ENCODE data around the gene PRICKLE2.

PRICKLE2 gene

DNA sequence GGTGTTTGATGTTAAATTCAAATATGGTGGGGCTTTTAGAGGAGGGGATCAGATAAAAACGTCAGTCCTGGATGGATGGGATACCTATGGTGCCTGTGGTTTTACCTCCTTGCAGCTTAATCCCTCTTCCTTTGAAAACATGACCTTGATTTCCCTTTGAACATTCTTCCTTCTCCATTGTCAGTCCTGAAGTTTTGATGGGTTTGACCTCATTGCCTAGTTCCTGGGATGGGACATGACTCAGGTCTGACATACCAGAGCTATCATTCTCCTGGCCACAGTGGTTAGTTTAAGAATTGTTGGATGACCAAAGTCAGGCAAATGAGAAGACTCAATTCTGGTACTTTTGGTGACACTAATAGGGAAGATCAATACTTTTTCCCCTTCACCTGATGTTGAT is 87.2 kb downstream of the PRICKLE2 start:
- Histone ChIP-seq H3K4me3 (ENCODE audit: insufficient read depth, low read depth, low read length, poor library complexity, severe bottlenecking) (no peak overlapping the region), H3K27ac (ENCODE audit: insufficient read depth, low read length, poor library complexity, severe bottlenecking) (no peak overlapping the region), H3K27me3 (replicated peaks; ENCODE audit: control insufficient read depth, insufficient read depth, low read length, poor library complexity, severe bottlenecking) (no peaks in the 10 kb centered on the region), H3K4me1 (ENCODE audit: control insufficient read depth, insufficient read depth, low read length, poor library complexity, severe bottlenecking) (no peaks in the 10 kb centered on the region), H3K9me3 (ENCODE audit: control insufficient read depth, low read length) (no peaks in the 10 kb centered on the region), H3K36me3 (ENCODE audit: control insufficient read depth, insufficient read depth, low read length) (no peaks in the 10 kb centered on the region)
- DNase-seq = no peak

DNA sequence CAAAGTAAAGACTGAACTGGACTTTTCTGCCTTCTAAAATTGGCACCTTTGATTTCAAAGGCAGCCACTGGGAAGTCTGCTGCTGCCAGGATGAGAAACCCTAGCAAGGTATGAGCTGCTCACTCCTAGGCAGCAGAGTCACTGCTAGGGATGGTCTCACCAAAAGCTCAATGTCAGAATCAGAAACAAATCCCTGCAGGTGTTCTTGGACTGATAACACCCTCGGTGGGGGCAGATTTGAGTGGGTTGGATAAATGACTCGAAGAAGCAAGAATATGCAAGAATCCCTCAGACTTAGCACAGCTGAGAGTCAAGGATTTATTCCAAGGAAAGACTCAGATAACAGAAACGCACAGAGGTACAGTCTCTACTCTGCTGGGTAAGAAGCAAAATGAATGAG is 90.4 kb downstream of the PRICKLE2 start:
- no peaks in the 10 kb centered on the region for H3K27me3 ChIP-seq (replicated peaks; ENCODE audit: control insufficient read depth, insufficient read depth, low read length, poor library complexity, severe bottlenecking)
- H3K27ac ChIP-seq (ENCODE audit: insufficient read depth, low read length, poor library complexity, severe bottlenecking) = no peak overlapping the region
- H3K4me3 ChIP-seq (ENCODE audit: insufficient read depth, low read depth, low read length, poor library complexity, severe bottlenecking) = no peak overlapping the region
- DNase-seq = no peak
- H3K36me3 ChIP-seq (ENCODE audit: control insufficient read depth, insufficient read depth, low read length) = no peaks in the 10 kb centered on the region
- no peaks in the 10 kb centered on the region for H3K4me1 ChIP-seq (ENCODE audit: control insufficient read depth, insufficient read depth, low read length, poor library complexity, severe bottlenecking)
- no peaks in the 10 kb centered on the region for H3K9me3 ChIP-seq (ENCODE audit: control insufficient read depth, low read length)

DNA sequence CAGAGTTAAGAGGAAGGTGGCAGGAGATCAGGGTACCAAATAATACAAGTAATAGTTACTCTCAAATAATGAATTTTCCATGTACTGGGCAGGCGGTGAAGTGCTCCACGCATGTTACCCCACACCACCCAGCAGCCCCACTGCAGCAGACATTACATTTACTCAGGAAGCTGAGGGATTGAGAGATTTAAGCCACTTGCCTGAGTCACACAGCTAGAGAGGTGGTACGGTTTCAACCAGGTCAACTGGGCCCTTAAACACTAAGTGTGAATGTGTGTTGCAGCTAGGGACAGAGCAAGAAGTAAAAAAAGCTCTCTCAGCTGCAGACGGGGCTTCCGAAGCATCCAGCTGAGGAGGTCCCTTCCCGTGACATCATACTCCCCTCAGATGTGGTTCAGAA is 91.3 kb downstream of the PRICKLE2 start:
- Histone ChIP-seq H3K4me3 (ENCODE audit: insufficient read depth, low read depth, low read length, poor library complexity, severe bottlenecking) (no peak overlapping the region), H3K9me3 (ENCODE audit: control insufficient read depth, low read length) (no peaks in the 10 kb centered on the region), H3K27ac (ENCODE audit: insufficient read depth, low read length, poor library complexity, severe bottlenecking) (no peak overlapping the region), H3K4me1 (ENCODE audit: control insufficient read depth, insufficient read depth, low read length, poor library complexity, severe bottlenecking) (no peaks in the 10 kb centered on the region), H3K27me3 (replicated peaks; ENCODE audit: control insufficient read depth, insufficient read depth, low read length, poor library complexity, severe bottlenecking) (no peaks in the 10 kb centered on the region), H3K36me3 (ENCODE audit: control insufficient read depth, insufficient read depth, low read length) (no peaks in the 10 kb centered on the region)
- DNase-seq = no peak

DNA sequence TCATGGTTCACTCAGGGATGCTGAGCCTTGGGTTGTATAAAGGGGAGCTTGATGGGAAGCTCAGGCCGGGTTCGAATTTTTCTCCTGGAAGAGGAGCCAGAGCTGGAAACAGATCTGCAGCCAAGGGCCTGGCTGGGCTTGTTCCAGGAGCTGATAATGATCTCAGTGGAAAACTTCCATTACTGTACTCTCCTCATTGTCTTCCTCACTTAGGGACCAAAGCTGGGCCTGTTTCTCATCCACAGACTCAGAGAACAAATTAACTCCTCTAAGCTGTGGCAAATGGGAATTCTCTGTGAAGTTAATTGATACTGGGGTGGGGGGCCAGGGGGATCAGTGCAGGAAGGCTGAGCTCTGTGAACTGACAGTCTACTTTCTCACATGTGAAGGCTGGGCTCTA is 92.0 kb downstream of the PRICKLE2 start:
- H3K4me3 ChIP-seq (ENCODE audit: insufficient read depth, low read depth, low read length, poor library complexity, severe bottlenecking) = no peak overlapping the region
- H3K27ac ChIP-seq (ENCODE audit: insufficient read depth, low read length, poor library complexity, severe bottlenecking) = no peak overlapping the region
- no peaks in the 10 kb centered on the region for H3K27me3 ChIP-seq (replicated peaks; ENCODE audit: control insufficient read depth, insufficient read depth, low read length, poor library complexity, severe bottlenecking)
- H3K36me3 ChIP-seq (ENCODE audit: control insufficient read depth, insufficient read depth, low read length) = no peaks in the 10 kb centered on the region
- no peaks in the 10 kb centered on the region for H3K4me1 ChIP-seq (ENCODE audit: control insufficient read depth, insufficient read depth, low read length, poor library complexity, severe bottlenecking)
- no peak for DNase-seq
- H3K9me3 ChIP-seq (ENCODE audit: control insufficient read depth, low read length) = no peaks in the 10 kb centered on the region

DNA sequence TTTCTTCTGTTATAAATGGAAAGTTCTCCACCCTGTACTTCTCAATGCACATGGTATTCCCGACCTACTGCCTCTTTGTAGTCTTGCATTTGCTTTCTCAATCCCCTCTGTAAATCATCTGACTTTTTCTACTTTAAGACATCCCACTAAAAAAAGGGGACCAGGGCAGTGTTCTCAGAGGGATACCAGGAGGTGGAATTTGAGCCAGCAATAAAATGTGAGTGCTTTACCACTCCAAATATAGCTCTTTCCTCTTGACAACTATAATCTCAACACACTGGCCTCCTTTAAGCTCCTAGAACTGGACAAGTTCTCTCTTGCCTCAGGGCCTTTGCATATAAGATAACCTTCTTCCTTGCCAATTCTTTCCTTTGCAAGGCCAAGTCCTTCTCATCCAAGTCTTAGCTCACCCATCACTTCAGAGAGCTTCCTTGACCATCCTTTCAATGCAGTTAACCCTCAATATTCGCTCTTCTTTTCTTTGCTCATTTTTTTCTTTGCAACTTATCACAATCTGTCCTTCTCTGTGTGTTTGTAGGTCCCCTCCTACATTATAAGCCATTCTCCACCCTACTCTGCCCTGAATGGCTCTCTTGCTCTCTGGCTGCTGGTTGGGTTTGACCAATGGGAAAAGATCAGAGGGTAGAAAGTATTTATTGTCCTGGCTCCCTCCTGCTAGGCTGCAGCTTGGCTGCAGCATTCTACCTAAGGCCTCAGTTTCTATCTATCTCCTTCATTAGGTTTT is 93.4 kb downstream of the PRICKLE2 start:
- no peaks in the 10 kb centered on the region for H3K9me3 ChIP-seq (ENCODE audit: control insufficient read depth, low read length)
- no peaks in the 10 kb centered on the region for H3K36me3 ChIP-seq (ENCODE audit: control insufficient read depth, insufficient read depth, low read length)
- no peak overlapping the region for H3K27ac ChIP-seq (ENCODE audit: insufficient read depth, low read length, poor library complexity, severe bottlenecking)
- H3K4me1 ChIP-seq (ENCODE audit: control insufficient read depth, insufficient read depth, low read length, poor library complexity, severe bottlenecking) = no peaks in the 10 kb centered on the region
- H3K27me3 ChIP-seq (replicated peaks; ENCODE audit: control insufficient read depth, insufficient read depth, low read length, poor library complexity, severe bottlenecking) = no peaks in the 10 kb centered on the region
- H3K4me3 ChIP-seq (ENCODE audit: insufficient read depth, low read depth, low read length, poor library complexity, severe bottlenecking) = no peak overlapping the region
- no peak for DNase-seq

DNA sequence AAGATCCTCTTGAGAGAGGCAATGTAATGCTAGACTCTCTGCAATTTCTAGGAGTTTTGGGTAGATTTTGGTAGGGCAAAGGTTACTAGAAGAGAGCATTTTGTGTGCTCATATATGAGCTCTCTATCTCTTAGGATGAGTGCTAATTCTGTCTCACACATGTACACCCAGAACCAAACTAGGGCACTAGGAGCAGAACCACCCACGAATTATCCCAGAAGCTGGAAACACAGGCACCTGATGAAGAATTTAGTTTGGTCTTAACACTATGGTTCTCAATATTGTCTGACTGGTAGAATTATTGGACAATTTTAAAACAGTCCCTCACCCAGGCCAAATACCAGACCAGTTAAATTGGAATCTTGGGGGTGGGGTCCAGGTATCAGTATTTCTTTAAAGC is 94.8 kb downstream of the PRICKLE2 start:
- H3K36me3 ChIP-seq (ENCODE audit: control insufficient read depth, insufficient read depth, low read length) = no peaks in the 10 kb centered on the region
- DNase-seq = no peak
- H3K4me3 ChIP-seq (ENCODE audit: insufficient read depth, low read depth, low read length, poor library complexity, severe bottlenecking) = no peak overlapping the region
- H3K27me3 ChIP-seq (replicated peaks; ENCODE audit: control insufficient read depth, insufficient read depth, low read length, poor library complexity, severe bottlenecking) = no peaks in the 10 kb centered on the region
- H3K9me3 ChIP-seq (ENCODE audit: control insufficient read depth, low read length) = no peaks in the 10 kb centered on the region
- no peak overlapping the region for H3K27ac ChIP-seq (ENCODE audit: insufficient read depth, low read length, poor library complexity, severe bottlenecking)
- H3K4me1 ChIP-seq (ENCODE audit: control insufficient read depth, insufficient read depth, low read length, poor library complexity, severe bottlenecking) = no peaks in the 10 kb centered on the region

DNA sequence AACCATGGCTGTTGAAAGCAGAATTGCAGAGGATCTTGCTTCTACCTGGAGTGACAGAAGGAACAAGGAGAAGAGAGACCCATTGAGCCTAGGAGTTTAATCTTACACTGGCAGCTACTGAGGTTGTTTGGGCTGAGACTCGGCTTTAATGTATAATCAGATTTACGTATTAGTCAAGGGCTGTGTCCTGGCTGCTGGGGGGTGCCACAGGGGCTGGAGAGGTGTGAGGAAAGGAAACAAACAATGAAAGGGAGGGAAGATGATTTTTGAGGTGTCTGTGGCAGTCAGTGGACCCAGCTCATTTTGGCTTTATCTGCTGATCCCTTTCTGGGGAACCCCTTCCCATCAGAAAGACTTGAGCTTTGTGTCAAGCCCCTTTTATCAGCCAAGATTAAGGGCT is 95.7 kb downstream of the PRICKLE2 start:
- no peaks in the 10 kb centered on the region for H3K36me3 ChIP-seq (ENCODE audit: control insufficient read depth, insufficient read depth, low read length)
- no peak for DNase-seq
- no peaks in the 10 kb centered on the region for H3K9me3 ChIP-seq (ENCODE audit: control insufficient read depth, low read length)
- no peaks in the 10 kb centered on the region for H3K4me1 ChIP-seq (ENCODE audit: control insufficient read depth, insufficient read depth, low read length, poor library complexity, severe bottlenecking)
- H3K4me3 ChIP-seq (ENCODE audit: insufficient read depth, low read depth, low read length, poor library complexity, severe bottlenecking) = no peak overlapping the region
- H3K27me3 ChIP-seq (replicated peaks; ENCODE audit: control insufficient read depth, insufficient read depth, low read length, poor library complexity, severe bottlenecking) = no peaks in the 10 kb centered on the region
- H3K27ac ChIP-seq (ENCODE audit: insufficient read depth, low read length, poor library complexity, severe bottlenecking) = no peak overlapping the region

DNA sequence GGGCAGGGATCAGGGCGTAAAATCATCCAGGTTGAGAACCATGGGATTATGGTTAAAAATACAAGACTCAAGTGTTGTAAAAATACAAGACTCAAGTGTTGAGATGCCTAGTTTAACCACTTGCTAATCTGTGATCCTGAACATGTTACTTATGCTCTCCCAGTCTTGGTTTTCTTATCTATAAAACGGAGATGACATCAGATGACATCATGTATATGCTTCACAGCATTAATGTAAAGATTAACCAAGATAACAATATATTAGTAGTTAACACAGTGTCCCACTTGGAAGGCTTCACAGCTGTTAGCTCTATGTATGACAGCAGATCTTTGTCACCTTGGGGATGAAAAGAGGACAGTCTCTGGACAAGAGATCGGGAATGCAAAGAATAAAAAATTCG is 96.2 kb downstream of the PRICKLE2 start:
- no peak overlapping the region for H3K27ac ChIP-seq (ENCODE audit: insufficient read depth, low read length, poor library complexity, severe bottlenecking)
- H3K4me1 ChIP-seq (ENCODE audit: control insufficient read depth, insufficient read depth, low read length, poor library complexity, severe bottlenecking) = no peaks in the 10 kb centered on the region
- DNase-seq = no peak
- no peaks in the 10 kb centered on the region for H3K27me3 ChIP-seq (replicated peaks; ENCODE audit: control insufficient read depth, insufficient read depth, low read length, poor library complexity, severe bottlenecking)
- no peak overlapping the region for H3K4me3 ChIP-seq (ENCODE audit: insufficient read depth, low read depth, low read length, poor library complexity, severe bottlenecking)
- no peaks in the 10 kb centered on the region for H3K9me3 ChIP-seq (ENCODE audit: control insufficient read depth, low read length)
- H3K36me3 ChIP-seq (ENCODE audit: control insufficient read depth, insufficient read depth, low read length) = no peaks in the 10 kb centered on the region

DNA sequence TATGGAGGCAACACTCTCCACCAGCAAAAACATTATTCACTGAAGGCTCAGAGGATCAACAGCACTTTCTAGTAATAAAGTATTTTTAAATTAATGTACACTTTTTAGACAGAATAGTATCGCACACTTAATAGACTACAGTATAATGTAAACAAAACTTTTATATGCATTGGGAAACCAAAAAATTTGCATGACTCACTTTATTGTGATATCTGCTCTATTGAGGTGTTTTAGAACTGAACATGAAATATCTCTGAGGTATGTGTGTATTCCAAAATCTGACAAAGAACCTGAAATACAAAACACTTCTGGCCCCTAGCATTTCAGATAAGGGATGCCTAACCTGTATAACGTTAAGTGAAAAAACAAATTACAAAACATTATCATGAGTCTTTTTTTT is 99.7 kb downstream of the PRICKLE2 start:
- Histone ChIP-seq H3K36me3 (ENCODE audit: control insufficient read depth, insufficient read depth, low read length) (no peaks in the 10 kb centered on the region), H3K4me1 (ENCODE audit: control insufficient read depth, insufficient read depth, low read length, poor library complexity, severe bottlenecking) (no peaks in the 10 kb centered on the region), H3K9me3 (ENCODE audit: control insufficient read depth, low read length) (no peaks in the 10 kb centered on the region), H3K27ac (ENCODE audit: insufficient read depth, low read length, poor library complexity, severe bottlenecking) (no peak overlapping the region), H3K4me3 (ENCODE audit: insufficient read depth, low read depth, low read length, poor library complexity, severe bottlenecking) (no peak overlapping the region), H3K27me3 (replicated peaks; ENCODE audit: control insufficient read depth, insufficient read depth, low read length, poor library complexity, severe bottlenecking) (no peaks in the 10 kb centered on the region)
- DNase-seq = no peak

DNA sequence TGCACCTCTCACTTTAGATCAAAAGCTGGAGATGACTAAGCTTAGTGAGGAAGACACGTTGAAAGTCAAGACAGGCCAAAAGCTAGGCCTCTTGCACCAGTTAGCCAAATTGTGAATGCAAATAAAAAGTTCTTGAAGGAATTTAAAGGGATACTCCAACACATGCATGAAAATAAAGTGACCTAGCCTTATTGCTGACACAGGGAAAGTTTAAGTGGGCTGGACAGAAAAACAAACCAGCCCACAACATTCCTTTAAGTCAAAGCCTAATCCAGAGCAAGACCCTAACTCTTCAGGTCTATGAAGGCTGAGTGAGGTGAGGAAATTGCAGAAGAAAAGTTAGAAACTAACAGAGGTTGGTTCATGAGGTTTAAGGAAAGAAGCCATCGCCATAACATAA is 101.3 kb downstream of the PRICKLE2 start:
- Histone ChIP-seq H3K9me3 (ENCODE audit: control insufficient read depth, low read length) (no peaks in the 10 kb centered on the region), H3K36me3 (ENCODE audit: control insufficient read depth, insufficient read depth, low read length) (no peaks in the 10 kb centered on the region), H3K4me1 (ENCODE audit: control insufficient read depth, insufficient read depth, low read length, poor library complexity, severe bottlenecking) (no peaks in the 10 kb centered on the region), H3K4me3 (ENCODE audit: insufficient read depth, low read depth, low read length, poor library complexity, severe bottlenecking) (no peak overlapping the region), H3K27ac (ENCODE audit: insufficient read depth, low read length, poor library complexity, severe bottlenecking) (no peak overlapping the region), H3K27me3 (replicated peaks; ENCODE audit: control insufficient read depth, insufficient read depth, low read length, poor library complexity, severe bottlenecking) (no peaks in the 10 kb centered on the region)
- DNase-seq = no peak
